Ascending aorta (tissue), 2 donors: ENCODE measurements around the gene EPB41L4B. TPM values are rescaled to one million over a fixed set of nuclear protein-coding genes. Genes with fewer than 3 reads are reported as not detected.

Experiments
- DNase-seq, 2 donors: peaks; one replicate each; pipeline ENCODE4 v3.0.0-alpha.2; 2019; ENCODE audit warnings: low spot score in 2 of 2
- H3K27ac ChIP-seq, 2 donors: fragments of 200-600 bp; sonication (generic); one replicate each; pipeline ENCODE4 v1.5.1; 2016 to 2017; ENCODE audit warnings: mild to moderate bottlenecking in 1 of 2
- H3K27me3 ChIP-seq: fragments of 200-600 bp; sonication (generic); one replicate; pipeline ENCODE4 v1.5.1; 2017
- H3K36me3 ChIP-seq, 2 donors: fragments of 200-600 bp; sonication (generic); one replicate each; pipeline ENCODE4 v1.5.1; 2016
- H3K4me1 ChIP-seq, 2 donors: fragments of 200-600 bp; sonication (generic); one replicate each; pipeline ENCODE4 v1.5.1; 2016 to 2017; ENCODE audit warnings: mild to moderate bottlenecking in 1 of 2
- H3K4me3 ChIP-seq, 2 donors: fragments of 200-600 bp; sonication (generic); one replicate each; pipeline ENCODE4 v1.5.1; 2016 to 2017; ENCODE audit warnings: mild to moderate bottlenecking in 1 of 2
- H3K9me3 ChIP-seq, 2 donors: fragments of 200-600 bp; sonication (generic); one replicate each; pipeline ENCODE4 v1.5.1; 2016
- CTCF ChIP-seq, 3 experiments: fragments of 200-600 bp in 2 of 3; fragments of 450-650 bp in 1 of 3; sonication (generic) in 2 of 3; IDR thresholded peaks; one replicate each; pipeline ENCODE4 v1.5.1; 2016 to 2019; ENCODE audit warnings: antibody characterized with exemption in 3 of 3, mild to moderate bottlenecking in 1 of 3, moderate library complexity in 1 of 3
- intact Hi-C: fragments of 100-400 bp; cut with DNase I; formaldehyde crosslinking; loops from one replicate; pipeline ENCODE4 v1.15.1; 2023
- total RNA-seq: library from RNA; depleted of rRNA; stranded (reverse); fragments of >200 nt; gene quantifications from one replicate; pipeline ENCODE4 v1.1.0, GENCODE V29; 2016

Gene EPB41L4B
- total RNA-seq, 1 donor from 2014 or later, result not detected

DNA sequence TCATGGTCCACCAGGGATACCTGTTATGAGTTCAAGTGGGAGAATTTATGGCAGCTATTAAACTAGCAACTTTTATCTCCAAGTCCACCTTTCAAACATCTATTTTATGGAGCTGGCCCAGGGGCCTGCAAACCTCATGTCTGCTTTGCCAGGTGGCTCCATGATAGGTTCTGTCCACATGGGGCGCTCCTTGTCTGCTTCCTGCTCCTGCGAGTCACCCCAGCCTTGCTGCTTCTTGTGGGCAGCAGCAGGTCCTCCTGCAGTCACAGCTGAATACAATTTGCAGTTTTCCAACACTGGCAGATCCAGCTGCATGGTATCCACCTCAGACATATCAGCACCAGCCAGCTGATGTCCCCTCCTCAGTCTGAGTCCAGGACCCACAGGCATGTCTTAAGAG is 114.2 kb downstream of the EPB41L4B start:
- Histone ChIP-seq H3K36me3 (no peaks in the 10 kb centered on the region), H3K27me3 (no peaks in the 10 kb centered on the region), H3K27ac (no peak overlapping the region), H3K4me1 (no peaks in the 10 kb centered on the region), H3K4me3 (no peak overlapping the region), H3K9me3 (no peaks in the 10 kb centered on the region)
- peak in 1 of 2 donors; percentile 39 for DNase-seq
- intact Hi-C loops, result no loop called here
- TF ChIP-seq CTCF (IDR thresholded peaks at IDR 0.05), result no peak

DNA sequence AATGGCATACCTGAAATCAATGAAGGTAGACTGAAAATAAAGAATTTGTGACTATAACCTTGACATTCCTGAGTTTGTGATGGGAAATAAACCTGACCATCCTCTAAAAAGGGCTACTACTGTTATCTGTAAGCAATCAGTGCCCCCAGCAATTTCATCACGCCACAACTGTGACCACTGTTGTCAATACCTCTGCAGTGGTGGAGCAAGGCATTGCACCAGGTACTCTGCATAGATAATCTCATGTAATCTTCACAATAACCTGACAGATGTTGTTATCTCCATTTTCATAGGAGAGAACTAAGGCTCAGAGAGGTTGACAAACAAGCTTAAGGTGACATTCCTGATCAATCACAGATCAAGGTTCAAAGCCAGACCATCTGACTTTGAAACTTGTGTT is 115.3 kb downstream of the EPB41L4B start:
- no peak overlapping the region for H3K27ac ChIP-seq
- TF ChIP-seq CTCF (IDR thresholded peaks at IDR 0.05), result no peak
- no peaks in the 10 kb centered on the region for H3K36me3 ChIP-seq
- intact Hi-C loops, result no loop called here
- no peaks in the 10 kb centered on the region for H3K9me3 ChIP-seq
- no peak for DNase-seq
- H3K4me3 ChIP-seq, result no peak overlapping the region
- H3K4me1 ChIP-seq, result no peaks in the 10 kb centered on the region
- no peaks in the 10 kb centered on the region for H3K27me3 ChIP-seq

- H3K4me3 ChIP-seq, result no peak overlapping the region
- H3K4me1 ChIP-seq, result no peaks in the 10 kb centered on the region
- no peaks in the 10 kb centered on the region for H3K36me3 ChIP-seq
- H3K9me3 ChIP-seq, result no peaks in the 10 kb centered on the region
- H3K27ac ChIP-seq, result no peak overlapping the region
- intact Hi-C loops, result no loop called here
- no peak for DNase-seq
- H3K27me3 ChIP-seq, result no peaks in the 10 kb centered on the region
- no peak for TF ChIP-seq CTCF (IDR thresholded peaks at IDR 0.05)
Measured at GRCh38 chr9:109203761-109204360, 117.0 kb downstream of the EPB41L4B start.

DNA sequence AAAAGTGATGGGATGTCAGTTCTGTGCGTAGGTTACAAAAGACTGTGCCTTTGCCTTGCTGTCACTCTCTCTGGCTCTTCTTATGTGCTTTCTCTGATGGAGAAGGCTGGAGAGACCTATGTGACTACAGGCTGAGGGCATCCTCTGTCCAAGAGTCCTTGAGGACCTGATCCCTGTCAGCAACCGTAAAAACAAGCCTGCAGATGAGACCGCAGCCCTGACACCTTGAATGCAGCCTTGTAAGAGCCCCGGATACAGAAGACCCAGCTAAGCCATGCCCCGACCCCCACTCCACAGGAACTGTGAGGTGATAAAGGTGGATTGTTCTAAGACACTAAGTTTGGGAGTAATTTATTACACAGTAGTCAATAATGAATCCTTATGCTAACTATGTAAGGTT is 121.2 kb downstream of the EPB41L4B start:
- Histone ChIP-seq H3K36me3 (no peaks in the 10 kb centered on the region), H3K27me3 (no peaks in the 10 kb centered on the region), H3K4me1 (no peaks in the 10 kb centered on the region), H3K9me3 (no peaks in the 10 kb centered on the region), H3K4me3 (no peak overlapping the region), H3K27ac (no peak overlapping the region)
- TF ChIP-seq CTCF (IDR thresholded peaks at IDR 0.05), result no peak
- intact Hi-C loops, result no loop called here
- DNase-seq, result no peak

DNA sequence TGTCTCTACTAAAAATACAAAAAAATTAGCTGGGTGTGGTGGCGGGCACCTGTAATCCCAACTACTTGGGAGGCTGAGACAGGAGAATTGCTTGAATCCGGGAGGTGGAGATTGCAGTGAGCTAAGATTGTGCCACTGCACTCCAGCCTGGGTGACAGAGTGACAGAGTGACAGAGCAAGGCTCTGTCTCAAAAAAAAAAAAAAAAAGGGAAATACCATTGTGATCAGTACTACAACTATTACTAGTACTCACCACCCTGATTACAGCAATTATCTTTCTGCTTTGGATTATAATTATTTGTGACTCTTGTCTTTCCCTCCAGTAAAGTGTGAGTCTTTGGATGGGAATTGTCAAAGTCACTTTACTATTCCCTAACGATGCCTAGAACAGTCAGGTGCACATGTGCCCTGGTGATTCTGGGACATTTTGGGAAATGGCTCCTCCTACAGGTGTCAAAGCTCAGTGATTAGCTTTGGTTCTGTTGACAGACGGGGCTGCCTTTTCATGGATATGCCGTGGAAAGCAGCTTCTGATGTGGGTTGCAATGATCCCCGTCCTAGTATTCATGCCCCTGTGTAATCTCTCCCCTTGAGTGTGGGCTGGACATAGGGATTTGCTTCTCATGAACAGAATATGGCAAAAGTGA is 122.0 kb downstream of the EPB41L4B start:
- no peak overlapping the region for H3K27ac ChIP-seq
- peak in 1 of 3 experiments; percentile 8 for TF ChIP-seq CTCF (IDR thresholded peaks at IDR 0.05)
- H3K27me3 ChIP-seq, result no peaks in the 10 kb centered on the region
- intact Hi-C loops, result no loop called here
- no peak overlapping the region for H3K4me3 ChIP-seq
- H3K4me1 ChIP-seq, result no peaks in the 10 kb centered on the region
- no peaks in the 10 kb centered on the region for H3K9me3 ChIP-seq
- no peak for DNase-seq
- no peaks in the 10 kb centered on the region for H3K36me3 ChIP-seq
